Astrocyte (in vitro differentiated cells and primary cell): ENCODE measurements around the gene KNDC1. TPM values are rescaled to one million over a fixed set of nuclear protein-coding genes. Genes with fewer than 3 reads are reported as not detected.

Experiments
- DNase-seq: peaks from one replicate; pipeline ENCODE4 v3.0.0-alpha.2; 2010; ENCODE audit warnings: low read depth
- FAIRE-seq: peaks from 2 replicates; lab custom pipeline; 2011; peaks lifted over from hg19 to GRCh38; lab: Jason Lieb, UNC
- H2AFZ ChIP-seq: 2 replicates; pipeline ENCODE4 v1.6.0; 2012; ENCODE audit warnings: low read depth, low read length, inconsistent platforms
- H3K27ac ChIP-seq: 2 replicates; pipeline ENCODE4 v1.5.1; 2011; ENCODE audit warnings: low read depth, low read length, inconsistent platforms
- H3K27me3 ChIP-seq: 2 replicates; pipeline ENCODE4 v1.6.0; 2011; ENCODE audit warnings: low read length, inconsistent platforms; ENCODE audit not compliant: insufficient read depth
- H3K36me3 ChIP-seq: 2 replicates; pipeline ENCODE4 v1.5.1; 2011; ENCODE audit warnings: low read length, inconsistent platforms; ENCODE audit not compliant: insufficient read depth
- H3K4me1 ChIP-seq: 2 replicates; pipeline ENCODE4 v1.5.1; 2011; ENCODE audit warnings: low read length, inconsistent platforms; ENCODE audit not compliant: insufficient read depth
- H3K4me2 ChIP-seq: 2 replicates; pipeline ENCODE4 v1.6.0; 2012; ENCODE audit warnings: low read length, inconsistent platforms
- H3K4me3 ChIP-seq: 2 replicates; pipeline ENCODE4 v1.5.1; 2011; ENCODE audit warnings: low read depth, mild to moderate bottlenecking, low read length, inconsistent platforms; ENCODE audit not compliant: insufficient read depth
- H3K79me2 ChIP-seq: 2 replicates; pipeline ENCODE4 v1.6.0; 2012; ENCODE audit warnings: mild to moderate bottlenecking, low read length, inconsistent platforms; ENCODE audit not compliant: insufficient read depth
- H3K9ac ChIP-seq: 2 replicates; pipeline ENCODE4 v1.6.0; 2012; ENCODE audit warnings: mild to moderate bottlenecking, low read length, inconsistent platforms
- H3K9me3 ChIP-seq: 2 replicates; pipeline ENCODE4 v1.5.1; 2012; ENCODE audit warnings: low read depth, mild to moderate bottlenecking, low read length, inconsistent platforms; ENCODE audit not compliant: insufficient read depth
- H4K20me1 ChIP-seq: 2 replicates; pipeline ENCODE4 v1.6.0; 2012; ENCODE audit warnings: low read length, inconsistent platforms; ENCODE audit not compliant: insufficient read depth
- H3K27ac Mint-ChIP-seq: one replicate; pipeline ENCODE4 v1.8.0; 2021; ENCODE audit warnings: mild to moderate bottlenecking, mixed read lengths; ENCODE audit not compliant: unreplicated experiment
- H3K27me3 Mint-ChIP-seq: one replicate; pipeline ENCODE4 v1.8.0; 2021; ENCODE audit warnings: low read depth, mixed read lengths; ENCODE audit not compliant: unreplicated experiment
- H3K36me3 Mint-ChIP-seq: one replicate; pipeline ENCODE4 v1.8.0; 2021; ENCODE audit warnings: low read depth, mixed read lengths; ENCODE audit not compliant: unreplicated experiment
- H3K4me1 Mint-ChIP-seq: one replicate; pipeline ENCODE4 v1.8.0; 2021; ENCODE audit warnings: low read depth, mixed read lengths; ENCODE audit not compliant: unreplicated experiment
- H3K4me3 Mint-ChIP-seq: one replicate; pipeline ENCODE4 v1.8.0; 2021; ENCODE audit warnings: mild to moderate bottlenecking, moderate library complexity, mixed read lengths; ENCODE audit not compliant: unreplicated experiment
- H3K9me3 Mint-ChIP-seq: one replicate; pipeline ENCODE4 v1.8.0; 2021; ENCODE audit warnings: mild to moderate bottlenecking, mixed read lengths; ENCODE audit not compliant: unreplicated experiment
- CTCF ChIP-seq: IDR thresholded peaks from 2 replicates; pipeline ENCODE4 v1.5.1; 2011; ENCODE audit warnings: low read depth, mild to moderate bottlenecking, inconsistent platforms, low read length, moderate library complexity; ENCODE audit not compliant: insufficient read depth
- EZH2 ChIP-seq: IDR thresholded peaks from 2 replicates; pipeline ENCODE4 v1.6.1; 2012; ENCODE audit warnings: mild to moderate bottlenecking, low read length, inconsistent platforms; ENCODE audit not compliant: insufficient read depth
- total RNA-seq: library from RNA; stranded (reverse); gene quantifications from 2 replicates; pipeline ENCODE4 v1.2.1, GENCODE V29; 2021

The KNDC1 gene
- total RNA-seq, 1 donor from 2014 or later = 2.6 TPM

GRCh38 chr10:133206356-133207040, 46.5 kb downstream of the KNDC1 start:
- Mint-ChIP-seq H3K36me3 (no peaks in the 10 kb centered on the region), H3K4me1 (no peaks in the 10 kb centered on the region), H3K9me3 (no peaks in the 10 kb centered on the region), H3K27ac (no peak overlapping the region), H3K4me3 (no peak overlapping the region), H3K27me3 (peaks cover 5% of the 10 kb centered on the region)
- no peak overlapping the region for H3K4me3 ChIP-seq
- H3K27ac ChIP-seq = no peak overlapping the region
- no peak overlapping the region for H2AFZ ChIP-seq
- H3K27me3 ChIP-seq = no peaks in the 10 kb centered on the region
- DNase-seq (no peak), FAIRE-seq (no peak)
- no peaks in the 10 kb centered on the region for H3K79me2 ChIP-seq
- no peaks in the 10 kb centered on the region for H3K4me1 ChIP-seq
- no peak overlapping the region for H3K9ac ChIP-seq
- H4K20me1 ChIP-seq = no peaks in the 10 kb centered on the region
- no peak overlapping the region for H3K4me2 ChIP-seq
- peaks cover 5% of the 10 kb centered on the region for H3K9me3 ChIP-seq
- TF ChIP-seq EZH2 = no peak
- no peak for TF ChIP-seq CTCF
- no peaks in the 10 kb centered on the region for H3K36me3 ChIP-seq

- H3K36me3 ChIP-seq = no peaks in the 10 kb centered on the region
- Mint-ChIP-seq H3K4me3 (no peak overlapping the region), H3K27ac (peak overlapping the region; percentile 26), H3K9me3 (no peaks in the 10 kb centered on the region), H3K4me1 (no peaks in the 10 kb centered on the region), H3K36me3 (no peaks in the 10 kb centered on the region), H3K27me3 (peaks cover 10% of the 10 kb centered on the region)
- no peak overlapping the region for H3K4me2 ChIP-seq
- no peak overlapping the region for H3K4me3 ChIP-seq
- no peaks in the 10 kb centered on the region for H4K20me1 ChIP-seq
- DNase-seq = no peak
- H3K9ac ChIP-seq = no peak overlapping the region
- no peak for FAIRE-seq
- TF ChIP-seq CTCF (no peak), EZH2 (no peak)
- no peaks in the 10 kb centered on the region for H3K79me2 ChIP-seq
- no peak overlapping the region for H3K27ac ChIP-seq
- peaks cover 5% of the 10 kb centered on the region for H3K9me3 ChIP-seq
- H2AFZ ChIP-seq = no peak overlapping the region
- H3K4me1 ChIP-seq = no peaks in the 10 kb centered on the region
- no peaks in the 10 kb centered on the region for H3K27me3 ChIP-seq
Observed at GRCh38 chr10:133207041-133207600, 47.1 kb downstream of the KNDC1 start.

- Mint-ChIP-seq H3K9me3 (no peaks in the 10 kb centered on the region), H3K4me3 (no peak overlapping the region), H3K27ac (no peak overlapping the region), H3K27me3 (peaks cover 11% of the 10 kb centered on the region), H3K36me3 (no peaks in the 10 kb centered on the region), H3K4me1 (no peaks in the 10 kb centered on the region)
- H3K79me2 ChIP-seq = no peaks in the 10 kb centered on the region
- no peaks in the 10 kb centered on the region for H3K4me1 ChIP-seq
- H3K36me3 ChIP-seq = no peaks in the 10 kb centered on the region
- no peak for FAIRE-seq
- H4K20me1 ChIP-seq = no peaks in the 10 kb centered on the region
- no peaks in the 10 kb centered on the region for H3K27me3 ChIP-seq
- no peak overlapping the region for H3K9ac ChIP-seq
- no peak overlapping the region for H3K4me3 ChIP-seq
- H3K27ac ChIP-seq = no peak overlapping the region
- TF ChIP-seq CTCF = no peak
- no peak for TF ChIP-seq EZH2
- peaks cover 5% of the 10 kb centered on the region for H3K9me3 ChIP-seq
- H3K4me2 ChIP-seq = no peak overlapping the region
- no peak for DNase-seq
- no peak overlapping the region for H2AFZ ChIP-seq
Observed at GRCh38 chr10:133207627-133208026, 47.6 kb downstream of the KNDC1 start.
